Vagina (tissue), 2 donors: Measurements from ENCODE around the gene KCNJ18.

Experiments
- CTCF ChIP-seq, 3 experiments: fragments of 450-650 bp in 2 of 3; fragments of 200-600 bp in 1 of 3; sonication (generic) in 1 of 3; IDR thresholded peaks; one replicate each; pipeline ENCODE4 v1.5.1; 2017 to 2019; ENCODE audit warnings: antibody characterized with exemption in 3 of 3, mild to moderate bottlenecking in 2 of 3, moderate library complexity in 2 of 3
- POLR2A ChIP-seq, 2 donors: fragments of 450-650 bp; IDR thresholded peaks; one replicate each; pipeline ENCODE4 v1.6.1; 2017; ENCODE audit warnings: antibody characterized with exemption in 2 of 2, mild to moderate bottlenecking in 2 of 2, moderate library complexity in 2 of 2
- POLR2AphosphoS5 ChIP-seq, 2 donors: sonication (generic); formaldehyde crosslinking; IDR thresholded peaks; one replicate each; pipeline ENCODE4 v1.9.0; 2017; ENCODE audit warnings: antibody characterized with exemption in 2 of 2, mild to moderate bottlenecking in 2 of 2, low read depth in 1 of 2; ENCODE audit not compliant: insufficient read depth in 1 of 2

GRCh38 chr17:21711182-21711581 is 18.9 kb downstream of the KCNJ18 start:
- TF ChIP-seq POLR2A (IDR thresholded peaks at IDR 0.05) (no peak), POLR2AphosphoS5 (IDR thresholded peaks at IDR 0.05; ENCODE audit: insufficient read depth in 1 of 2, low read depth in 1 of 2) (no peak), CTCF (IDR thresholded peaks at IDR 0.05) (no peak)
